ENCODE results near the gene ST3GAL3. TPM values are rescaled to one million over a fixed set of nuclear protein-coding genes. Genes with fewer than 3 reads are reported as not detected.

The ST3GAL3 gene
- total and polyA plus RNA-seq, 2 experiments from 2014 or later = 4.5 to 7.0 TPM

DNA sequence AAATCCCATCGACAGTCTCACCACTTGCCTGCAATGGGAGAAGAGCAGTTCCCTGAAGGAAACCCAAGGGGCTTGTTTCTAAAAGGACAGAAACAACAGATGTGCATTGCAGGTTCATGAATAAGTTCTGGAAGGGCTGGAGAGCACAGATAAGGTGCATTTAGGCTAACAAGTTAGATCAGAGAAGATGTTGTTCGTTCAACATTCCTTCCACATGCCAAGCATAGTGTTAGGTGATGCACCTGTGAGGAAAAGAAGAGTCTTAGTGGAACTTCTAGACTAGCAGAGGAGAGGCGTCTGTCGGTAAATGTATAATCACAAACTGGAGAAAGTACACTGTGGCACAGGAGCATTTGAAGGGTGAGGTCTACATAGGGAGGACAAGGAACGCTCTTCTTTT is 98.0 kb downstream of the ST3GAL3 start:
- H2AFZ ChIP-seq = no peak overlapping the region
- TF ChIP-seq CTCF (conservative IDR thresholded peaks at IDR 0.05; ENCODE audit: low read depth in 2 of 2) = no peak
- TF ChIP-seq CREB1 (CRISPR knock-in tag; IDR thresholded peaks at IDR 0.05; ENCODE audit: low read depth) = no peak
- no peak for TF ChIP-seq POLR2AphosphoS5 (IDR thresholded peaks at IDR 0.05; ENCODE audit: low read depth)
- TF ChIP-seq, protein P1, sequence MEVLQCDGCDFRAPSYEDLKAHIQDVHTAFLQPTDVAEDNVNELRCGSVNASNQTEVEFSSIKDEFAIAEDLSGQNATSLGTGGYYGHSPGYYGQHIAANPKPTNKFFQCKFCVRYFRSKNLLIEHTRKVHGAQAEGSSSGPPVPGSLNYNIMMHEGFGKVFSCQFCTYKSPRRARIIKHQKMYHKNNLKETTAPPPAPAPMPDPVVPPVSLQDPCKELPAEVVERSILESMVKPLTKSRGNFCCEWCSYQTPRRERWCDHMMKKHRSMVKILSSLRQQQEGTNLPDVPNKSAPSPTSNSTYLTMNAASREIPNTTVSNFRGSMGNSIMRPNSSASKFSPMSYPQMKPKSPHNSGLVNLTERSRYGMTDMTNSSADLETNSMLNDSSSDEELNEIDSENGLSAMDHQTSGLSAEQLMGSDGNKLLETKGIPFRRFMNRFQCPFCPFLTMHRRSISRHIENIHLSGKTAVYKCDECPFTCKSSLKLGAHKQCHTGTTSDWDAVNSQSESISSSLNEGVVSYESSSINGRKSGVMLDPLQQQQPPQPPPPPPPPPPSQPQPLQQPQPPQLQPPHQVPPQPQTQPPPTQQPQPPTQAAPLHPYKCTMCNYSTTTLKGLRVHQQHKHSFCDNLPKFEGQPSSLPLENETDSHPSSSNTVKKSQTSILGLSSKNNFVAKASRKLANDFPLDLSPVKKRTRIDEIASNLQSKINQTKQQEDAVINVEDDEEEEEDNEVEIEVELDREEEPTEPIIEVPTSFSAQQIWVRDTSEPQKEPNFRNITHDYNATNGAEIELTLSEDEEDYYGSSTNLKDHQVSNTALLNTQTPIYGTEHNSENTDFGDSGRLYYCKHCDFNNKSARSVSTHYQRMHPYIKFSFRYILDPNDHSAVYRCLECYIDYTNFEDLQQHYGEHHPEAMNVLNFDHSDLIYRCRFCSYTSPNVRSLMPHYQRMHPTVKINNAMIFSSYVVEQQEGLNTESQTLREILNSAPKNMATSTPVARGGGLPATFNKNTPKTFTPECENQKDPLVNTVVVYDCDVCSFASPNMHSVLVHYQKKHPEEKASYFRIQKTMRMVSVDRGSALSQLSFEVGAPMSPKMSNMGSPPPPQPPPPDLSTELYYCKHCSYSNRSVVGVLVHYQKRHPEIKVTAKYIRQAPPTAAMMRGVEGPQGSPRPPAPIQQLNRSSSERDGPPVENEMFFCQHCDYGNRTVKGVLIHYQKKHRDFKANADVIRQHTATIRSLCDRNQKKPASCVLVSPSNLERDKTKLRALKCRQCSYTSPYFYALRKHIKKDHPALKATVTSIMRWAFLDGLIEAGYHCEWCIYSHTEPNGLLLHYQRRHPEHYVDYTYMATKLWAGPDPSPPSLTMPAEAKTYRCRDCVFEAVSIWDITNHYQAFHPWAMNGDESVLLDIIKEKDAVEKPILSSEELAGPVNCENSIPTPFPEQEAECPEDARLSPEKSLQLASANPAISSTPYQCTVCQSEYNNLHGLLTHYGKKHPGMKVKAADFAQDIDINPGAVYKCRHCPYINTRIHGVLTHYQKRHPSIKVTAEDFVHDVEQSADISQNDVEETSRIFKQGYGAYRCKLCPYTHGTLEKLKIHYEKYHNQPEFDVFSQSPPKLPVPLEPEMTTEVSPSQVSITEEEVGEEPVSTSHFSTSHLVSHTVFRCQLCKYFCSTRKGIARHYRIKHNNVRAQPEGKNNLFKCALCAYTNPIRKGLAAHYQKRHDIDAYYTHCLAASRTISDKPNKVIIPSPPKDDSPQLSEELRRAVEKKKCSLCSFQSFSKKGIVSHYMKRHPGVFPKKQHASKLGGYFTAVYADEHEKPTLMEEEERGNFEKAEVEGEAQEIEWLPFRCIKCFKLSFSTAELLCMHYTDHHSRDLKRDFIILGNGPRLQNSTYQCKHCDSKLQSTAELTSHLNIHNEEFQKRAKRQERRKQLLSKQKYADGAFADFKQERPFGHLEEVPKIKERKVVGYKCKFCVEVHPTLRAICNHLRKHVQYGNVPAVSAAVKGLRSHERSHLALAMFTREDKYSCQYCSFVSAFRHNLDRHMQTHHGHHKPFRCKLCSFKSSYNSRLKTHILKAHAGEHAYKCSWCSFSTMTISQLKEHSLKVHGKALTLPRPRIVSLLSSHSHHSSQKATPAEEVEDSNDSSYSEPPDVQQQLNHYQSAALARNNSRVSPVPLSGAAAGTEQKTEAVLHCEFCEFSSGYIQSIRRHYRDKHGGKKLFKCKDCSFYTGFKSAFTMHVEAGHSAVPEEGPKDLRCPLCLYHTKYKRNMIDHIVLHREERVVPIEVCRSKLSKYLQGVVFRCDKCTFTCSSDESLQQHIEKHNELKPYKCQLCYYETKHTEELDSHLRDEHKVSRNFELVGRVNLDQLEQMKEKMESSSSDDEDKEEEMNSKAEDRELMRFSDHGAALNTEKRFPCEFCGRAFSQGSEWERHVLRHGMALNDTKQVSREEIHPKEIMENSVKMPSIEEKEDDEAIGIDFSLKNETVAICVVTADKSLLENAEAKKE (CRISPR knock-in tag; IDR thresholded peaks at IDR 0.05) = no peak
- TF ChIP-seq, protein P2, sequence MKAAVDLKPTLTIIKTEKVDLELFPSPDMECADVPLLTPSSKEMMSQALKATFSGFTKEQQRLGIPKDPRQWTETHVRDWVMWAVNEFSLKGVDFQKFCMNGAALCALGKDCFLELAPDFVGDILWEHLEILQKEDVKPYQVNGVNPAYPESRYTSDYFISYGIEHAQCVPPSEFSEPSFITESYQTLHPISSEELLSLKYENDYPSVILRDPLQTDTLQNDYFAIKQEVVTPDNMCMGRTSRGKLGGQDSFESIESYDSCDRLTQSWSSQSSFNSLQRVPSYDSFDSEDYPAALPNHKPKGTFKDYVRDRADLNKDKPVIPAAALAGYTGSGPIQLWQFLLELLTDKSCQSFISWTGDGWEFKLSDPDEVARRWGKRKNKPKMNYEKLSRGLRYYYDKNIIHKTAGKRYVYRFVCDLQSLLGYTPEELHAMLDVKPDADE (IDR thresholded peaks at IDR 0.05) = no peak
- Mint-ChIP-seq H3K27me3 (ENCODE audit: insufficient read depth, low read depth, poor library complexity) (peaks cover 1% of the 10 kb centered on the region), H3K4me1 (no peaks in the 10 kb centered on the region), H3K27ac (no peak overlapping the region), H3K4me3 (no peak overlapping the region), H3K36me3 (ENCODE audit: low read depth) (peaks cover 17% of the 10 kb centered on the region), H3K9me3 (peaks cover 15% of the 10 kb centered on the region)
- no peaks in the 10 kb centered on the region for H3K36me3 ChIP-seq (ENCODE audit: insufficient read depth)
- peaks cover 6% of the 10 kb centered on the region for H3K4me1 ChIP-seq (ENCODE audit: insufficient read depth)
- ATAC-seq = no peak
- H3F3A ChIP-seq (replicated peaks; ENCODE audit: low read depth) = no peaks in the 10 kb centered on the region
- H3K4me3 ChIP-seq = no peak overlapping the region
- no peak overlapping the region for H3K27ac ChIP-seq (ENCODE audit: low read depth)
- DNase-seq (ENCODE audit: low spot score) = no peak
- H3K4me2 ChIP-seq = no peak overlapping the region
- no peaks in the 10 kb centered on the region for H3K79me2 ChIP-seq (replicated peaks; ENCODE audit: insufficient read depth)
- H3K27me3 ChIP-seq (ENCODE audit: insufficient read depth) = no peaks in the 10 kb centered on the region
- H3K9me2 ChIP-seq (ENCODE audit: insufficient read depth) = no peaks in the 10 kb centered on the region
- no peaks in the 10 kb centered on the region for H4K20me1 ChIP-seq (replicated peaks; ENCODE audit: insufficient read depth)

Data from GM23338 (cell line).